GM10248 (cell line): ENCODE measurements around the gene STK32C.

Source experiments
- CTCF ChIA-PET: fragments of 300-600 bp; sonication (Branson Sonifier 250); formaldehyde crosslinking; extraction: SDS; loops from one replicate; lab custom pipeline; 2021; ENCODE audit warnings: antibody characterized with exemption; lab: Yijun Ruan, JAX
- POLR2A ChIA-PET: fragments of 350-650 bp; sonication (Branson Sonifier 250); formaldehyde crosslinking; extraction: SDS; loops from one replicate; lab custom pipeline; 2020; ENCODE audit warnings: antibody characterized with exemption; lab: Yijun Ruan, JAX
- DNase-seq: peaks from one replicate; pipeline ENCODE4 v3.0.0; 2012; ENCODE audit errors: extremely low spot score
- TF ChIP-seq, protein P1 (sequence below): IDR thresholded peaks from 2 replicates; pipeline ENCODE4 v1.5.1; 2012; ENCODE audit warnings: mild to moderate bottlenecking, low read depth; ENCODE audit errors: extremely low read depth, missing control alignments, control extremely low read depth

Gene STK32C

GRCh38 chr10:132314336-132314735, 6.6 kb upstream of the STK32C start:
- CTCF ChIA-PET, result interaction anchor here (0.7 to 1.0 kb wide), 2 partner anchors 12 to 26 kb away, joined by 3 read pairs; no protein-coding TSS in a partner anchor
- TF ChIP-seq, protein P1, sequence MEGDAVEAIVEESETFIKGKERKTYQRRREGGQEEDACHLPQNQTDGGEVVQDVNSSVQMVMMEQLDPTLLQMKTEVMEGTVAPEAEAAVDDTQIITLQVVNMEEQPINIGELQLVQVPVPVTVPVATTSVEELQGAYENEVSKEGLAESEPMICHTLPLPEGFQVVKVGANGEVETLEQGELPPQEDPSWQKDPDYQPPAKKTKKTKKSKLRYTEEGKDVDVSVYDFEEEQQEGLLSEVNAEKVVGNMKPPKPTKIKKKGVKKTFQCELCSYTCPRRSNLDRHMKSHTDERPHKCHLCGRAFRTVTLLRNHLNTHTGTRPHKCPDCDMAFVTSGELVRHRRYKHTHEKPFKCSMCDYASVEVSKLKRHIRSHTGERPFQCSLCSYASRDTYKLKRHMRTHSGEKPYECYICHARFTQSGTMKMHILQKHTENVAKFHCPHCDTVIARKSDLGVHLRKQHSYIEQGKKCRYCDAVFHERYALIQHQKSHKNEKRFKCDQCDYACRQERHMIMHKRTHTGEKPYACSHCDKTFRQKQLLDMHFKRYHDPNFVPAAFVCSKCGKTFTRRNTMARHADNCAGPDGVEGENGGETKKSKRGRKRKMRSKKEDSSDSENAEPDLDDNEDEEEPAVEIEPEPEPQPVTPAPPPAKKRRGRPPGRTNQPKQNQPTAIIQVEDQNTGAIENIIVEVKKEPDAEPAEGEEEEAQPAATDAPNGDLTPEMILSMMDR, result no peak
- DNase-seq, result no peak
- POLR2A ChIA-PET, result no interaction called here

GRCh38 chr10:132313865-132314264, 6.1 kb upstream of the STK32C start:
- POLR2A ChIA-PET, result no interaction called here
- DNase-seq, result no peak
- TF ChIP-seq, protein P1, result no peak
- CTCF ChIA-PET, result interaction anchor here (0.7 to 1.0 kb wide), 2 partner anchors 13 to 26 kb away, joined by 3 read pairs; no protein-coding TSS in a partner anchor

GRCh38 chr10:132313305-132313704, 5.6 kb upstream of the STK32C start:
- CTCF ChIA-PET, result no interaction called here
- TF ChIP-seq, protein P1, result no peak
- DNase-seq, result no peak
- POLR2A ChIA-PET, result no interaction called here

- DNase-seq, result no peak
- ChIA-PET POLR2A (no interaction called here), CTCF (interaction anchor here (1.2 kb wide), 1 partner anchor 42 kb away, joined by 3 read pairs; no protein-coding TSS in a partner anchor)
- TF ChIP-seq, protein P1, result no peak
Measured at GRCh38 chr10:132311338-132311939, 3.7 kb upstream of the STK32C start.

GRCh38 chr10:132310701-132311337, 3.1 kb upstream of the STK32C start:
- ChIA-PET POLR2A (no interaction called here), CTCF (interaction anchor here (0.9 to 1.3 kb wide), 3 partner anchors 8 to 42 kb away, joined by 3 to 4 read pairs (median 3); no protein-coding TSS in a partner anchor)
- TF ChIP-seq, protein P1, result no peak
- DNase-seq, result no peak

DNA sequence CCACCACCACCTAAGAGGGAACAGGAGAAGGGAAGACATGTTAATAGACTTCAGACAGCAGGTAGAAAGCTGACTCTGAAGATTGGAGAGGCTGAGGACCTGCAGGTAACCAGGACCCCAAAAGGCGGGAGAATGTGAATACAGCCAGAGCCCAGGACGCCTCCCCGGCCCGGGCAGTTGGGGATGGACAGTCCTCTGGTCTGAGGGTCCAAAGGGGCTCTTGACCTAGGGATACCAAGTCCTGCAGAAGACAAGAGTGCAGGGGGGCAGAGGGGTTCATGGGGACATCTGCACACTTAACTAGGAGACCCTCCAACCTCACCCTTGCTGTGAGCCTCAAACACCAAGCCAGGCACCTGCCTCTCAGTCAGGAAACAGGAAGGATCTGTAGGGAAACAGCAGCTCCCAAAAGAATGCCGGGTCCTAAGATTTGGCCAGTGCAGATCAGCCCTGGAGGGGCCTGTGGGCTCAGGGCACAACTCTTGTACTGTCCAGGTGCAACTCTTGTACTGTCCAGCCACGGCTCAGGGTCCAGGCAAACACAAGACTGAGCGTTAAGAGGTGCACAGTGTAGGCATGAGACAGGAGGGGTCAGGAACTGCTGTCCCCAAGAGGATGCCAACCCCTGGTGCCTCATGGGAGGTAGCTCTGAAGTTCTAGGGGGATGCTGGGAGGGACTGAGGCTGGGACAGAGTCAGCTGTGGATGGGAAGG, 2.3 kb upstream of the STK32C start:
- DNase-seq, result peak; percentile 19
- ChIA-PET POLR2A (no interaction called here), CTCF (interaction anchor here (0.9 to 1.3 kb wide), 3 partner anchors 9 to 43 kb away, joined by 3 to 4 read pairs (median 3); no protein-coding TSS in a partner anchor)
- TF ChIP-seq, protein P1, result no peak
